CD4-positive, alpha-beta memory T cell (primary cell): ENCODE measurements around the gene CHRNA4. TPM values are rescaled to one million over a fixed set of nuclear protein-coding genes. Genes with fewer than 3 reads are reported as not detected.

ENCODE experiments used
- CTCF ChIA-PET: fragments of 350-600 bp; sonication (Branson Sonifier 250); formaldehyde crosslinking; loops from one replicate; lab custom pipeline; 2021; ENCODE audit warnings: inconsistent platforms; ENCODE audit not compliant: partially characterized antibody; lab: Charles Lee
- POLR2A ChIA-PET: fragments of 350-600 bp; sonication (Branson Sonifier 250); formaldehyde crosslinking; loops from one replicate; lab custom pipeline; 2021; ENCODE audit not compliant: partially characterized antibody; lab: Charles Lee
- DNase-seq, 5 donors: peaks; one replicate each; pipeline versions ENCODE4 v3.0.0 to v3.0.0-alpha.2; 2020 to 2022; ENCODE audit warnings: mixed read lengths in 1 of 5
- H3K27ac ChIP-seq: one replicate; pipeline ENCODE4 v1.7.0; 2013; ENCODE audit warnings: low read depth, low read length
- H3K27me3 ChIP-seq: 2 replicates; pipeline ENCODE4 v1.7.0; 2013; ENCODE audit warnings: mild to moderate bottlenecking, low read length, moderate library complexity; ENCODE audit not compliant: insufficient read depth
- H3K36me3 ChIP-seq: 2 replicates; pipeline ENCODE4 v1.7.0; 2013; ENCODE audit warnings: mild to moderate bottlenecking, low read length, moderate library complexity; ENCODE audit not compliant: insufficient read depth
- H3K4me1 ChIP-seq: 2 replicates; pipeline ENCODE4 v1.7.0; 2013; ENCODE audit warnings: mild to moderate bottlenecking, low read length, moderate library complexity; ENCODE audit not compliant: insufficient read depth
- H3K4me3 ChIP-seq, 2 donors: one replicate each; pipeline ENCODE4 v1.7.0; 2013; ENCODE audit warnings: low read length in 2 of 2, mild to moderate bottlenecking in 1 of 2
- H3K9me3 ChIP-seq, 2 donors: one replicate each; pipeline ENCODE4 v1.7.0; 2013; ENCODE audit warnings: low read length in 2 of 2, control low read depth in 1 of 2; ENCODE audit not compliant: control insufficient read depth in 1 of 2
- H3K27ac Mint-ChIP-seq, 7 donors: one replicate each; pipeline ENCODE4 v1.8.0; 2020 to 2021; ENCODE audit warnings: mixed read lengths in 7 of 7, mild to moderate bottlenecking in 6 of 7, inconsistent platforms in 3 of 7, moderate library complexity in 3 of 7
- H3K27me3 Mint-ChIP-seq, 2 donors: one replicate each; pipeline ENCODE4 v1.8.0; 2020 to 2021; ENCODE audit warnings: mixed read lengths in 2 of 2
- H3K36me3 Mint-ChIP-seq, 2 donors: one replicate each; pipeline ENCODE4 v1.8.0; 2020 to 2021; ENCODE audit warnings: mixed read lengths in 2 of 2, inconsistent platforms in 1 of 2, mild to moderate bottlenecking in 1 of 2
- H3K4me1 Mint-ChIP-seq, 4 donors: one replicate each; pipeline ENCODE4 v1.8.0; 2020 to 2021; ENCODE audit warnings: mixed read lengths in 4 of 4, mild to moderate bottlenecking in 1 of 4
- H3K4me3 Mint-ChIP-seq, 8 donors: one replicate each; pipeline ENCODE4 v1.8.0; 2020 to 2021; ENCODE audit warnings: mixed read lengths in 8 of 8, mild to moderate bottlenecking in 7 of 8, moderate library complexity in 6 of 8, inconsistent platforms in 3 of 8
- H3K9me3 Mint-ChIP-seq, 8 donors: one replicate each; pipeline ENCODE4 v1.8.0; 2020 to 2021; ENCODE audit warnings: mixed read lengths in 8 of 8, mild to moderate bottlenecking in 5 of 8, inconsistent platforms in 3 of 8, moderate library complexity in 1 of 8
- intact Hi-C: fragments of 100-400 bp; cut with micrococcal nuclease; formaldehyde crosslinking; loops from one replicate; pipeline ENCODE4 v1.15.1; 2023
- polyA plus RNA-seq, 2 donors: library from polyadenylated mRNA; unstranded; fragments of 300-500 nt; fragmentation: Illumina TruSeq; gene quantifications; one replicate each; pipeline ENCODE4 v1.2.3, GENCODE V29; 2021
- total RNA-seq, 2 experiments: library from RNA; stranded (reverse); gene quantifications; one replicate each; pipeline ENCODE4 v1.2.3, GENCODE V29; 2021

The CHRNA4 gene
- total and polyA plus RNA-seq, 4 experiments from 2014 or later = not detected

DNA sequence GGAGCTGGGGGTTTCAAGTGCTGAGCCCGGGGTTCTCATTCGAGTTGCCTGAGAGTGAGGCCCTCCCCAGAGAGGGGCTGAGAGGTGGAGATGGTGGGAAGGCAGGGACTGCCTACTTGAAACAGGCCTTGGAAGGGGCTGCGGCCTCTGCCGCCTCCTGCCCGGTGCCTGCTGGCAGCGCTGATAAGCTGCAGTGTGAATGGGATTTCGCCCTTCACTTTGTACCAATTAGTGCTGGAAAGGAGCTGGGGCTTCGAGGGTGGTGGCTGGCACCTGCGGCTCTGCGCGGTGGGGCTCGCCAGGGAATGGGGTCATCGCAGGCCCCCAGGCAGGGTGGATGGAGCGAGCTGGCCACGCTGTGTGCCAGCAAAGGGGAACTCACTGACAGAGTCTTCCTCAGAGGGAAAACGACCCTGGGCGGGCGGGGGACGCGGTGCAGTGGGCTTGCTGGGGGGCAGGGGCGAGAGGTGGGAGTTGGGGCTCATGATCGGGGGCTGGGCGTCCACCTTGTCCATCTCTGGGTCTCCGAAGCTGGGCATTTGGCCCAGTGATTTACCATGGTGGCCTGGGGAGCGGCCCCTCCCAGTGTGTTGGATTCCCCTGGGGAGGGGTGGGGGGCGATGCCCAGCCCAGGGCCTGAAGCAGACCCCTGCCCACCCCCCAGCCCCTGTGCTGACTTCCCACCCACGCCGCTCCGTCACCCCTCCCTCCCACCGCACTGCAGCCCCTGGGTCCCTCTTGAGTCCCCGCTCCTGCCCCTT lies 45.2 kb downstream of the CHRNA4 start:
- H3K9me3 Mint-ChIP-seq = no peaks in the 10 kb centered on the region
- Histone ChIP-seq H3K36me3 (no peaks in the 10 kb centered on the region), H3K4me3 (no peak overlapping the region), H3K27me3 (no peaks in the 10 kb centered on the region), H3K27ac (no peak overlapping the region), H3K9me3 (no peaks in the 10 kb centered on the region), H3K4me1 (no peaks in the 10 kb centered on the region)
- H3K27ac Mint-ChIP-seq = no peak overlapping the region
- H3K4me3 Mint-ChIP-seq = no peak overlapping the region
- H3K27me3 Mint-ChIP-seq = peaks cover 0 to 2% of the 10 kb centered on the region in 2 donors
- H3K4me1 Mint-ChIP-seq = no peaks in the 10 kb centered on the region
- CTCF ChIA-PET = no interaction called here
- POLR2A ChIA-PET = no interaction called here
- no peaks in the 10 kb centered on the region for H3K36me3 Mint-ChIP-seq
- no peak for DNase-seq
- intact Hi-C loops = no loop called here

DNA sequence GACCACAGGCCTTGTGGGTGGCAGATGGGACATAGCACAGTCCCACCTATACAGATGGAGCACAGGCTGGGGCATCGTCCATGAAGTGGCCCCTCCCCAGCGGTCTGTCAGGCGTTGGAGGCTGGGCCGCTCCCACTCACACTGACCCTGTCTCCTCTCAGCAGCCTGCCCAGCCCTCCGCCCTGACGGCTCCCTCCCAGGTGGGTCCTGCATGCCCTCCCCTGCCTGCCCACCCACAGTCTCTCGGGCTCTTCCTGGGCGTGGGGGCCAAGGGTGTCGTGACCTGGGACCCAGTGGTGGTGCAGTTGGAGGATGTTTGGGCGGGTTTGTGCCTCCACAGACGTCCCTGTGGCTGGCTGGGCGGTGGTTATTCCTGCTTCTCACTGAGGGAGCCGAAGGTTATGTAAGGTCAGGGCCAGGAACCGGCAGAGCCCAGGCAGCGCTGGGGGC lies 45.9 kb downstream of the CHRNA4 start:
- H3K27ac ChIP-seq = no peak overlapping the region
- H3K4me3 ChIP-seq = no peak overlapping the region
- Mint-ChIP-seq H3K4me3 (no peak overlapping the region), H3K27me3 (peaks cover 2% of the 10 kb centered on the region in 2 donors), H3K4me1 (no peaks in the 10 kb centered on the region), H3K36me3 (no peaks in the 10 kb centered on the region), H3K9me3 (no peaks in the 10 kb centered on the region), H3K27ac (no peak overlapping the region)
- no peaks in the 10 kb centered on the region for H3K27me3 ChIP-seq
- intact Hi-C loops = no loop called here
- no peak for DNase-seq
- no peaks in the 10 kb centered on the region for H3K36me3 ChIP-seq
- H3K4me1 ChIP-seq = no peaks in the 10 kb centered on the region
- no peaks in the 10 kb centered on the region for H3K9me3 ChIP-seq
- POLR2A ChIA-PET = no interaction called here
- CTCF ChIA-PET = no interaction called here

DNA sequence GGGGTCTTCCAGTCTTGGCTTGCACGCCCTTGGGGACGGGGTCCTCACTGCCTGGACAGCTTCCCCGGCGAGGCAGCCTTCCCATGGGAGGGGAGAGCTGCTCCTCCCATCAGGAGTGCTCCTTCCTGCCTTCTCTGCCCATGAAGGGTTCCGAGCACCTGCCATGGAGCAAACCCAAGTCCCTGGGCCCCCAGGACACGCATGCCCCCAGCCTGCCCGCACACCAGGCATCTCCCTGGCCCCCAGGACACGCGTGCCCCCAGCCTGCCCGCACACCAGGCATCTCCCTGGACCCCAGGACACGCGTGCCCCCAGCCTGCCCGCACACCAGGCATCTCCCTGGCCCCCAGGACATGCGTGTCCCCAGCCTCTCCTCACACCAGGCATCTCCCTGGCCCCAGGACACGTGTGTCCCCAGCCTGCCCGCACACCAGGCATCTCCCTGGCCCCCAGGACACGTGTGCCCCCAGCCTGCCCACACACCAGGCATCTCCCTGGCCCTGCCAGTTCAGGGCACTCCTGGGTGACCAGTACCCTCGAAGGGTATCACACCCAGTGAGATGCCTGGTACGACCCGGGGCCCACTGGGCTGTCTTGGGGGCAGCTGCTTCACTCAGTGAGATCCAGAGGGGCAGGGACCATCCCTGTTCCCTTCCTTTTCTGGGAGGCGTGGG lies 46.4 kb downstream of the CHRNA4 start:
- CTCF ChIA-PET = no interaction called here
- peaks cover 2% of the 10 kb centered on the region in 2 donors for H3K27me3 Mint-ChIP-seq
- DNase-seq = no peak
- no peaks in the 10 kb centered on the region for H3K4me1 Mint-ChIP-seq
- H3K36me3 Mint-ChIP-seq = no peaks in the 10 kb centered on the region
- H3K27ac ChIP-seq = no peak overlapping the region
- H3K27me3 ChIP-seq = no peaks in the 10 kb centered on the region
- H3K4me1 ChIP-seq = no peaks in the 10 kb centered on the region
- POLR2A ChIA-PET = no interaction called here
- no peak overlapping the region for H3K27ac Mint-ChIP-seq
- H3K4me3 ChIP-seq = no peak overlapping the region
- no peaks in the 10 kb centered on the region for H3K9me3 ChIP-seq
- no peaks in the 10 kb centered on the region for H3K9me3 Mint-ChIP-seq
- intact Hi-C loops = no loop called here
- no peak overlapping the region for H3K4me3 Mint-ChIP-seq
- H3K36me3 ChIP-seq = no peaks in the 10 kb centered on the region

DNA sequence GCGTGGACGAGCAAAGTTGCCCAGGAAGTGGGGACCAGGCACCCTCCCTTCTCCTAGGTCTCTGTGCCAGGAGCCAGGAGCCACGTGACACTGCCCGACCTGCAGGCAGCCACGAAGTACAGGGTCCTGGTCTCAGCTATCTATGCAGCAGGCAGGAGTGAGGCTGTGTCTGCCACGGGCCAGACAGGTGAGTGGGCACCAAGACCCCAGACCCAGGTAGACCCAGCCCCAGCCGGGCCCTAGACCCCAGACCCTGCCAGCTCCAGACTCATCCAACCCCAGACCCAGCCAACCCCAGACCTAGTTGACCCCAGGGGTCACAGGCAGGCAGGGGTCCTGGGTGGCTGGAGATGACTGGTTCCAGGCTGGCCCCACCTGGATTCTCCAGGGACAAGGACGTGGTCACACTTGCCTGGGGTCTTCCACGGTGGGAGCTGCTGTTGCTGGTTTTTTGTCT lies 47.1 kb downstream of the CHRNA4 start:
- POLR2A ChIA-PET = no interaction called here
- no peak for DNase-seq
- no peaks in the 10 kb centered on the region for H3K9me3 ChIP-seq
- Mint-ChIP-seq H3K36me3 (no peaks in the 10 kb centered on the region), H3K4me1 (no peaks in the 10 kb centered on the region), H3K4me3 (no peak overlapping the region), H3K27me3 (peaks cover 2% of the 10 kb centered on the region in 2 donors), H3K27ac (no peak overlapping the region), H3K9me3 (no peaks in the 10 kb centered on the region)
- H3K27me3 ChIP-seq = no peaks in the 10 kb centered on the region
- no peaks in the 10 kb centered on the region for H3K36me3 ChIP-seq
- intact Hi-C loops = no loop called here
- no peak overlapping the region for H3K27ac ChIP-seq
- no peaks in the 10 kb centered on the region for H3K4me1 ChIP-seq
- CTCF ChIA-PET = no interaction called here
- no peak overlapping the region for H3K4me3 ChIP-seq

DNA sequence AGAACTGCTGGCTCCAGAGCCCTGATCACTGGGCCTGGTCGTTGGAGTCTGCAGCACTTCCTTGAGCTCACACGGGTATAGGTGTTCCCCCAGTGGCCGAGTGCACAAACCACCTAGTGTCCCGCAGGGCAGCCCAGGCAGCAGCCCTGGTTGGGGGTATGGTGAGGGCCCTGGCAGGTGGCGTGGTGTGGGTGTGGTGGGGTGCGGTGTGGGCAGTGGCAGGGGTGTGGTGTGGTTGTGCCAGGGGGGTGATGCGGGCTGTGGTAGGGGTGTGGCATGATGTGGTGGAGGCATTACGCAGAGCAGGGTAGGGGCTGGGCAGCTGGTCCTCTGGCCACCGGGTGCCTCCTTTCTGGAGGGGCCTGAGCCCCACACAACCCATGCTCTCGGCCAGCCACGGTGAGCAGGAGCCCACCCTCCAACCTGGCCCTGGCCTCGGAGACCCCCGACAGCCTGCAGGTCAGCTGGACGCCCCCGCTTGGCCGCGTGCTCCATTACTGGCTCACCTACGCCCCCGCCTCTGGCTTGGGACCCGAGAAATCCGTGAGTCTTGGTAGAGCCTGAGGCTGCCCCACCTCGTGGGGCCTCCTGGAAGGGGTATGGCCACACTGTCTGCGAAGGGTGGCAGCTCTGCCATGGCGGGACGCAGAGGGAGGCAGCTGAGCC lies 47.7 kb downstream of the CHRNA4 start:
- Mint-ChIP-seq H3K4me3 (no peak overlapping the region), H3K27ac (no peak overlapping the region), H3K36me3 (no peaks in the 10 kb centered on the region), H3K27me3 (peaks cover 2% of the 10 kb centered on the region in 2 donors), H3K4me1 (no peaks in the 10 kb centered on the region), H3K9me3 (no peaks in the 10 kb centered on the region)
- ChIA-PET POLR2A (no interaction called here), CTCF (no interaction called here)
- H3K4me3 ChIP-seq = no peak overlapping the region
- peak in 1 of 5 donors; percentile 15 for DNase-seq
- no peak overlapping the region for H3K27ac ChIP-seq
- no peaks in the 10 kb centered on the region for H3K4me1 ChIP-seq
- H3K9me3 ChIP-seq = no peaks in the 10 kb centered on the region
- H3K27me3 ChIP-seq = no peaks in the 10 kb centered on the region
- intact Hi-C loops = no loop called here
- no peaks in the 10 kb centered on the region for H3K36me3 ChIP-seq

DNA sequence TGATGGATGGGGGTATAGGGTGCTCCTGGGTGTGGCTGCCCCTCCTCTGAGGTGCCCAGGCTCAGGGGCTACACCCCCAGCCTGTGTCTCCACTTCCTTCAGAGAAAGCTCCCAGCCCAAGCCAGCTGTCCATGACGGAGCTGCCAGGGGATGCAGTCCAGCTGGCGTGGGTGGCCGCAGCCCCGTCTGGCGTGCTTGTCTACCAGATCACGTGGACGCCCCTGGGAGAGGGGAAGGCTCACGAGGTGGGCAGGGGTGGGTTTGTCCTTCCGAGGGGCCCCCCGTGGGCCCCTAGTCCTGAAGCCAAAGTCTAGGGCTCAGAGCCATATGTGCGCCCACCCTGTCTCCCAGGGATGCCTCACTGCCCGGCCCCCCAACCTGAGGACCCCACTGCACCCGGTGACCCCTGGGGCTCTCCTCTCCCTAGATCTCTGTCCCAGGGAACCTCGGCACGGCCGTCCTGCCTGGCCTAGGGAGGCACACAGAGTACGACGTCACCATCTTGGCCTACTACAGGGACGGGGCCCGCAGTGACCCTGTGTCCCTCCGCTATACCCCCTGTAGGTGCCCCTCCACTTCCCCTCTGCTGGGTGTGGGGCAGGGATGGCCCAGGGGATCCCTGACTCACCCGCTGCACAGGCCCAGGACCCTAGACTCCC lies 48.3 kb downstream of the CHRNA4 start:
- no peak overlapping the region for H3K4me3 ChIP-seq
- no peak overlapping the region for H3K4me3 Mint-ChIP-seq
- ChIA-PET CTCF (no interaction called here), POLR2A (no interaction called here)
- peaks cover 2% of the 10 kb centered on the region in 2 donors for H3K27me3 Mint-ChIP-seq
- H3K4me1 Mint-ChIP-seq = no peaks in the 10 kb centered on the region
- no peaks in the 10 kb centered on the region for H3K4me1 ChIP-seq
- no peak overlapping the region for H3K27ac Mint-ChIP-seq
- H3K9me3 ChIP-seq = no peaks in the 10 kb centered on the region
- H3K36me3 ChIP-seq = no peaks in the 10 kb centered on the region
- no peaks in the 10 kb centered on the region for H3K27me3 ChIP-seq
- DNase-seq = no peak
- no peak overlapping the region for H3K27ac ChIP-seq
- no peaks in the 10 kb centered on the region for H3K36me3 Mint-ChIP-seq
- intact Hi-C loops = no loop called here
- H3K9me3 Mint-ChIP-seq = no peaks in the 10 kb centered on the region

DNA sequence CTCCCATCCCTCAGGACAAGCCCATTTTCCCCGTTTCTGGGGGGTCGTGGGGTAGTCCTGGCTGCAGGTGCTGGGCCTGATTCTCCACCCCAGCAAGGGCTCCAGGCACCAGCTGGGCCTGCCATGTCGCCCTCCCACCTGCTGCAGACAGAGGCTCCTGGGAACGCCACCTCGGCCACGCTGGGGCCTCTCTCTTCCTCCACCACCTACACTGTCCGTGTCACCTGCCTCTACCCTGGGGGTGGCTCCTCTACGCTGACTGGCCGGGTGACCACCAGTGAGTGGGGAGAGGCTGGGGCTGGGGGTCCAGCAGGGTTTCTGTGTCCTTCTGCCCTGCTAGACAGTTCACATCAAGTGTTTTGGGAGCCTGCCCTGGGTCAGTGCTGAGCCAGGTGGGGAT lies 48.9 kb downstream of the CHRNA4 start:
- H3K4me1 ChIP-seq = no peaks in the 10 kb centered on the region
- H3K27me3 ChIP-seq = no peaks in the 10 kb centered on the region
- Mint-ChIP-seq H3K9me3 (no peaks in the 10 kb centered on the region), H3K27me3 (peaks cover 2% of the 10 kb centered on the region in 2 donors), H3K36me3 (no peaks in the 10 kb centered on the region), H3K27ac (no peak overlapping the region), H3K4me3 (no peak overlapping the region), H3K4me1 (no peaks in the 10 kb centered on the region)
- no peak overlapping the region for H3K4me3 ChIP-seq
- ChIA-PET CTCF (no interaction called here), POLR2A (no interaction called here)
- H3K27ac ChIP-seq = no peak overlapping the region
- peak in 1 of 5 donors; percentile 25 for DNase-seq
- H3K36me3 ChIP-seq = no peaks in the 10 kb centered on the region
- intact Hi-C loops = no loop called here
- H3K9me3 ChIP-seq = no peaks in the 10 kb centered on the region
